ENCODE results near the gene TMEM235.

TMEM235 gene

DNA sequence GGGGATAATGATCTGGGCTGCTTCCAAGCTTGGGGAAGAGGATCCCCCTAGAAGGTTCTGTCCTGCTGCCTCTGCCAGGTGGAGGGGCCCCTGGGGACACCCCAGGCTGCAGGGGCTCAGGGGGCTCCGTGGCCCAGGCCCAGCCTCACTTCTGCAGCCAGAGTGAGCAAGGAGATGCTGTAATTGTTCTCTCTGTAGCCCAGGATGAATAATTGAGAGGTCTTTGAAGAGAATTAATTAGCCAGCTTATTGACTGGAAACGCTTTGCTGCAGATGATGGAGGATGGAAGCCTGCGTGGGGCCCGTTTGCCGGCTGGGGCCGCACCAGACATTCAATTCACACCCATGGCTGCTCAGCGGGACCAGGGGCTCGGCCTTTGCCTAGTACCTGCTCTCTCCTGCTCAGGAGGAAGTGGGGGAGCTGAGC, 38.5 kb downstream of the TMEM235 start:
- no peak for DNase-seq

DNA sequence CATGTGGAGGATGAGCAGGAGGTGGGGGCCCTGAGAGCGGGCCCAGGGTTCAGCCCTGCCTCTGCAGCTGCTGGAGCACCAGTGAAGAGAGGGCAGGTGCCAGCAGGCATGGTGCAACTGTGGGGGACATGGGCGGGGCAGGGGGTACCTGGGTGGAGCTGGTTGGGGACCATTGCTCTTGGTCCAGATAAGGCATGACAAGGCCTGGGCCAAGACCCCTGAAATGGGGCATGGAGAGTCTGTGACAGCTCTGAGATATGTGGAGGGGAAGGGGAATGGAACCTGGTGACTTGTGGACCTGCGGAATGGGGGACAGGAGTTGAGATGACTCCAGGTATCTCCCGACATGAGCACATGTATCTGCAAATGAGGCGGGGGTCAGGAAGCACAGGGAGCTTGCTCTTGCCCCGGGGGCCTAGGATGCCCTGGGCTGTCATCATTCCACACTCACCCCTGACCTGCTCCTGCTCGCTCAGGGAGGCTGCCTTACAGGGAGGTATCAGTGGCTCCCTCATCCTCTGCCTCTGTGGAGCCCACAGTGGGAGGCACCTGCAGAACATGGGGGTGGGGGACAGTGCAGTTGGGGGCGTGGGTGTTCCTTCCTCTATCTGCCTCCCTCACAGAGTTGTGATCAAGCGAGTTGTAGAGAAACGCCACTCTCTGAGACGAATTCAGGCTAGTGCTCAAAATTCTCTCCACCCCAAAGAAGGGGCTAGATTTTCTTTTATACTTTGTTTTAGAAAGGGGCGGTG, 40.2 kb downstream of the TMEM235 start:
- DNase-seq: no peak

DNA sequence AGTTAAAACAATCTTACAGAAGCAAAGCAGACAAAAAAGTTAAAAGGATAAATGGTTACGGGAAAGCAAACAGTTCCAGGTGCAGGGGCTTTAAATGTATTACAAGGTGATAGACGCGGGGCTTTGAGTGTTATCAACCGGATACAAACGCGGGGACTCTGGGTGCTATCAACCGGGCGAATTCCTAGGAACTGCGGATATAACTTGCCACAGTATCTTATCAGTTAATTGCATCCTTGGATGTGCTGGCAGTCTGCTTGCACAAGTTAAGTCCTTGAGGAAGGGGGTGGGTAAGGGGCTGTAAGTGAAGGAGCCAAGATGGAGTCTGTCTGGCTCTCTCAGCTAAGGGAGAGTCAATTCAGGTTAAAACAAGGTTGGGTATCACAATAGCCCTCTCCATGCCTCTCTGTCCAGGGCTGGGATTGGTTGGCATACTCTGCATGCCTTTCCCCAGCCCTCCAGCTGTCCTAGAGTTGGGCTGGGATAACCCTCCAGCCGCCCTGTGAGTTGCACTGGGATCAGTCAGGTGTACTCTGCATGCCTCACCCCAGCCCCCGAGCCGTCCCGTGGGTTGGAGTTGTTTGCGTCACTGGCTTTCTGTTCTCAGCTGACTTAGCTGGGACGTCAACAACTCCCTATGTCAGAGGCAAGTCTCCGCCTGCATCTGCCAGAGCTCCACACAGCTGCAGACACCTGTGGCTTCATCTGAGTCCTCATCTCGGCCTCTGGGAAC, 40.9 kb downstream of the TMEM235 start:
- no peak for DNase-seq

DNA sequence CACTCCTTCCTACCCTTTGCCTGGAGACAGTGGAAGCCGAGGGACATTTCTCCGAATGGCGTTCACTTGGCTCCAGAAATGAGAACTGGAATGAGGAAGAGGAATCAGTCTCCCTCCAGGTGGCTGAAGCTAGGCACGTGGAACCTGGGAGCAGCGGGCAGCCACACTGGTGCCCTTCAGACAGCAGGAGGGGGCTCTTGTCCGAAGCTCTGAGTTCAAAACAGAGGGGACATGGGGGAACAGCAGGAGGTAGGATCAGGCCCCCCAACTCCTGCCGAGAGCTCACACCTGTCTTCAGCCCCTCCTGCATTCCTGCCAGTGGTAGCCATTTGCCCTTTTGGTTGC, 41.5 kb downstream of the TMEM235 start:
- DNase-seq: no peak

DNA sequence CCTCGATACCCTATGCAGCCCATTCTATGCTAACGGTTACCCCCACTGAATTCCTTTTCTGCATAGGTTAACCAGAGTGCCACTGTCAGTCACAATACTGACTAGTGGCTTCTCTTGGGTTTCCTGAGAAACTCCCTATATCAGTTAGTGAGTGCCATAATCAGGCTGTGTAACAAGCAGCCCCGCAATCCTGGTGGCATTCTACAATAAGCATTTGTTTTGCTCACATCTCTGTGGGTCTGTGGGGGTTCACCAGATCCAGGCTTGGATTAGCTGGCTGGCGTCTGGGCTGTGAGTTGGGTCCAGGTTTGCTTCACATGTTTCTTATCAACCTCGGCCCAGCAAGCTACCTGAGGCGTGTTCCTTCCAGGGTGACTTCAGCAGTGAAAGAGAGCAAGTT, 42.4 kb downstream of the TMEM235 start:
- no peak for DNase-seq

DNA sequence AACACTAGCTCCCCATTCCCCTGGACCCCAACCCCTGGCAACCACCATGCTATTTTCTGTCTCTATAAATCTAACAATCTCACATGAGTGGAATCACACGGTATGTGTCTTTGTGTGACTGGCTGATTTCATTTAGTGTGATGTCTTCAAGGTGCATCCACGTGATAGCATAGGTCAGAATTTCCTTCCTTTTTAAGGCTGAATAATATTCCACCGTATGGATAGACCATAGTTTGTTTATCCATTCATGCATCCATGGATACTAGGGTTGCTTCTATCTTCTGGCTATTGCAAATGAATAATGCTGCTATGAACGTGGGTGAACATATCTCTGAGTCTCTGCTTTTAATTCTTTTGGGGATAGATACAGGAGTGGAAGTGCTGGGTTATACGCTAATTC, 43.9 kb downstream of the TMEM235 start:
- no peak for DNase-seq

DNA sequence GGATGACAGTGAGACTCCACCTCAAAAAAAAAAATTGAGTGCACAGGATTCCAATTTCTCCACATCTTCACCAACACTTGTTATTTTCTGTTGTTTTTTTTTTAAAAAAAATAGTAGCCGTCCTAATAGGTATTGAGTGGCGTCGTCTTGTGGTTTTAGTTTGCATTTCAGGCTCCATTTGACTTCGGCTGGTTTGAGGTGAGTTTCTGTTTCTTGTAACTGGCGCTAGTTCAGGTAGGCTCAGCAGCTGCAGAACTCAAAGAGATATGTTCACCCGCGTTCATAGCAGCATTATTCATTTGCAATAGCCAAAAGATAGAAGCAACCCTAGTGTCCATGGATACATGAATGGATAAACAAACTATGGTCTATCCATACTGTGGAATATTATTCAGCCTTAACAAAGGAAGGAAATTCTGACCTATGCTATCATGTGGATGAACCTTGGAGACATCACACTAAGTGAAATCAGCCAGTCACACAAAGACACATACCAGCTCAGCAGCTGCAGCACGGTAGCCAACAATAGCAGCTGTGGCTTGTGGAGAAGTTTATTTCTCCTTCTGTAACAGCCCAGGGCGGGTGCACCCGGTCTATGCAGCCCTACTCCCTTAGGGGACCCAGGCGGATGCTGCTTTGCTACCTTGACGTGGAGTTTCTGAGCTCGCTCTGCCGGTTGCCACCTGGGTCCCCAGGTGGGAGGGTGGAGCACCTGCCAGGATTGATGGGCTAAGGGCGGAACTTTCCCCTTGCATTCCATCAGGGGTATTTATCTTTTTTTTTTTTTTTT, 44.9 kb downstream of the TMEM235 start:
- no peak for DNase-seq

DNA sequence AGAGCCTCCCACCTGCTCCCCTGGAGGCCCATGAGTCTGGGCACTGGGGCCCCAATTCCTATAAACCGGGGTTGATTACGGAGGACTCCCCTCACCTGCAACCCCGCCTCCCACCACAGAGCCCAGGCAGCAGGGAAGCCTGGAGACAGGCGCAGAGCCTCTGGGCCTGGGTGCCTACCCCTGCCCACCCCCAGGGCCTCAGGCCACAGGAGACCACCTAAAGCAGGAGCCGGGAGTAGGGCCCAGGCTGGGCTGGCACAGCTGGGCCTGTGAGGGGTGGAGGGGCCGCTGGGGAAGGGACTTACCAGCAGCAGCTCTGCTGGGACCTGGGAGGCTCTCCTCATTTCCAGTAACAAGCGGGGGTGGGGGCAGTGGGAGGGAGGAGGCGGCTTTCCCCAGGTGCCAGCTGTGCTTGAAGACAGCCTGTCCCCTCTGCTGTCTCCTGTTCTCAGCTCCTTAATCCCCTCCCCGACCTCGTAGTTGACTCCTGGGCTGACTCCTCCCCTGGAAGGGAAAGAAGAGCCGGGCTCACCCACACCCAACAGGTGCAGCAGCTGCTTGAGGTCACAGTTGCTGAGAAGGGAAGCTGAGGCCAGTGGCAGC, 46.8 kb downstream of the TMEM235 start:
- DNase-seq: no peak

DNA sequence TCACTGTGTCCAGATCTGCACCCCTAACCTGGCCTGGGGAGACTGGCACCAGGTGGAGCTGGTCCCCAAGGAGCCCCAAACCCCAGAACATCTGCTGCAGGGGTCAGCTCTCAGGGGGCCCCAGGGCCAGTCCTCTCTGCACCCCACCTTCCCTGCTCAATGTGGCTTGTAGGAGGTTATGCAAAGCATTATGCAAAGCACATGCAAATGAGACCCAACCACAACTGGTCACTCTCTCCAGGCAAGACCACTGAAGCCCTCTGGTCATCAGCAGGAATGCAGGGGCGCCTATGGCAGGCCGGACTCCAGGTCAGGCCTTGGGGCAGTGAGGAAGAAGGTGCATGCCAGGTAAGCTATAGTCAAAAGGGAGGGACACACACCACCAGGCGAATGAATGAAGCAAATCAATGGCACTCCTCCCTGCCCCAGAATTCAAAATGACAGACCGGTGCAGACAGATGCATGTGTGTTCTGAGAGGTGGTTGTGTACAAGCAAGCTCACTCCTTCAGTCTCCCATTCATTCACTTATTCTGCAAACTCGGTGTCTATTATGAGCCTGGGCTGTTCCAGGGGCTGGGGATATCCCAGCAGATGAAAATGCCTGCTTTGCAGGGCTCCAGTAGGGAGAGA, 48.0 kb downstream of the TMEM235 start:
- DNase-seq: no peak

DNA sequence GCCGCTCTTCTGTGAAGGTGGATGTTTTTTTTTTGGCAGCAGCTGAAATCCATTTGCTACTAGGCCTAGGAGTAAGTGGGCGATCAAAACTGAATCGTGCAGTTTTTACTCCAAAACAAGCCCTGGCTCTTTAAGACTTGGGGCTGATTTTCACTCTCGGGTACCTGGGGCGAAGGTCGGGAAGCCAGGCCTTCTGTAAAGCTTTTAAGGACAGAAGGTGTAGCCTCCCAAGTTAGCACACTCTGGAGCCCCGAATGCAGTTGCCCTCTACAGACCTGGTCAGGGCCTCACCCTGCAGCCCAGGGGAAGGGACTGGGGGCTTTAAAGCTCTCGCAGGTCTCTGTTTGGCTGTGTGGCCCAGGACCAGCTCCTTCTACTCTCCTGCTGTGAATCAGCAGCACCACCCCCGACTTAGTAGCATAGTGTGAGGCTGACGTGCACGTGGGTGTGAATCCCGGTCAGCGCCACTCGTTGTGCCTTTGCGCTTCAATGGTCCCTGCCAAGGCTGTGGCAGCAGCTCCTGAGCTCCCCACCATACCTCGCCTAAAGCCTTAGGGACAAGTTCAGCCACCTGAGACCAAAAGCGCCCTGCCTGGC, 49.9 kb downstream of the TMEM235 start:
- DNase-seq: peak in 4 of 56 donors; percentile 6 to 25 (median 18)

DNA sequence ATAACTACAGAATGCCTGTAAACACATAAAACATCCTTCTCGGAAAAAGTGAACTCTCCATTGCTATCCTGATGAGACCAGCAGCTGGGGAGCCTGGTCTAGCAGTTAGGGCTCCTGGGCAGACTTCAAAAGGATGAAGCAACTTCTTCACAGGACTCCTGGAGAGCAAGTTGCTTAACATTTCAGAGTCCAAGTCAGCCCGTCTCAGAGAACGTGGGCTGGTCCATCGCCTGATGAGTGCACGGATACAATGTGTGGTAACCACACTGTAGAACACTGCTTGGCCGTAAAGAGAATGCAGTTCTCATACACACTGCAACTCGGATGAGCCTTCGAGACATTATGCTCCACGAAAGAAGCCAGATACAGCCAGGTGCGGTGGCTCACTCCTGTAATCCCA, 52.7 kb downstream of the TMEM235 start:
- no peak for DNase-seq

DNA sequence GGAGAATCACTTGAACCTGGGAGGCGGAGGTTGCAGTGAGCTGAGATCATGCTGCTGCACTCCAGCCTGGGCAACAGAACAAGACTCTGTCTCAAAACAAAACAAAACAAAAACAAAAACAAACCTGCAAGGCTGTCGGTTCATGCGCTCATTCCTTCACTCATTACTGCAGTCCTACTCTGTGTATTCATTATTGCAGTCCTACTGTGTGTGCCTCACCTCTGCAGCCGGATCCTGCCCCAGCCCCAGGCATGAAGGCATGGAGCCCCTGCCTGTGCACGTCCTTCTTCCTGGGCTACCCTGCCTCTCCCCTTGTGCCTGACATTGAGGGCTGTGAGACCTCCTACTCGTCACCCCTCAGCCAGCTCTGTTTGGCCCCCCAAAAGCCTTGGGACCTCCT, 57.6 kb downstream of the TMEM235 start:
- no peak for DNase-seq

DNA sequence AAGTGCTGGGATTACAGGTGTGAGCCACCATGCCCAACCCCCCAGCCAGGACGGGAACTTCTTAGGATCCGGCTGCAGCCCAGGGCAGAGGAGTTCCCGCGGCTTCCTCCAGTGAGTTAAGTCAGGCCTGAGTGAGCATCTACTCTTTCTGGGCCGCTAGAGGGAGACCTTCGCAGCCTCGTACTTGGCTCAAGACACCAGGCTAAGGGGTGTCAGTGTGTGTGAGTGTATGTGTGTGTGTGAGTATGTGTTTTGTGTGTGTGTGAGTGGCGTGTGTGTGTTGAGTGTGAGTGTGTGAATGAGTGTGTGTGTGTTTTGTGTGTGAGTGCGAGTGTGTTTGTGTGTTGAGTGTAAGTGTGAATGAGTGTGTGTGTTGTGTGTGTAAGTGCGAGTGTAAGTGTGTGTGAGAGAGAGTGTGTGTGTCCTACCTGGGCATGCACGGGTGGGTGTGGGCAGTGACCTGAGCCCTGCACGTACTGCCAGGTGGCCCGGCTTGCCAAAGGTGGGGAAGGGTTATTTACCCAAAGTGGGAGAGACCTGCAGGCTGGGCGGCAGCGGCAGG, 58.5 kb downstream of the TMEM235 start:
- DNase-seq: peak in 48 of 56 donors; percentile 4 to 83 (median 42)

All from amygdala (tissue), 56 donors.